B cell (primary cell): ENCODE results near the gene TMEM107. TPM values are rescaled to one million over a fixed set of nuclear protein-coding genes. Genes with fewer than 3 reads are reported as not detected.

Experiments used
- ATAC-seq: fragments of 200-7000 bp; cut with Tn5 transposase; one replicate; pipeline ENCODE4 v1.10.0; 2021; ENCODE audit warnings: low read depth, mild to moderate bottlenecking, moderate number of reproducible peaks, moderate library complexity
- CTCF ChIA-PET: fragments of 350-600 bp; sonication (Branson Sonifier 250); formaldehyde crosslinking; loops from one replicate; lab custom pipeline; 2021; ENCODE audit warnings: antibody characterized with exemption, inconsistent platforms; lab: Charles Lee
- POLR2A ChIA-PET: fragments of 350-600 bp; sonication (Branson Sonifier 250); formaldehyde crosslinking; loops from one replicate; lab custom pipeline; 2021; ENCODE audit warnings: antibody characterized with exemption; lab: Charles Lee
- DNase-seq: peaks from one replicate; pipeline ENCODE4 v3.0.0; 2013
- H2AFZ ChIP-seq: 2 replicates; pipeline ENCODE4 v1.6.1; 2012; ENCODE audit warnings: mild to moderate bottlenecking, low read depth, low read length; ENCODE audit not compliant: insufficient read depth, poor library complexity, severe bottlenecking
- H3K27ac ChIP-seq, 2 donors: 1 replicate in 1 of 2; 2 replicates in 1 of 2; pipeline ENCODE4 v1.5.1; 2012 to 2013; ENCODE audit warnings: low read length in 2 of 2, mild to moderate bottlenecking in 2 of 2, moderate library complexity in 1 of 2
- H3K27me3 ChIP-seq, 4 experiments: fragments of 200-600 bp in 1 of 4; sonication (generic) in 1 of 4; replicated peaks in 1 of 4; 1 replicate in 2 of 4; 2 replicates in 2 of 4; pipeline versions ENCODE4 v1.6.1 to v1.7.0; 2013 to 2016; ENCODE audit warnings: low read length in 3 of 4, mild to moderate bottlenecking in 2 of 4, mixed read lengths in 1 of 4, moderate library complexity in 1 of 4; ENCODE audit not compliant: insufficient read depth in 4 of 4, control insufficient read depth in 3 of 4; ENCODE audit errors: control extremely low read depth in 1 of 4
- H3K36me3 ChIP-seq, 2 experiments: replicated peaks in 1 of 2; 1 replicate in 1 of 2; 2 replicates in 1 of 2; pipeline versions ENCODE4 v1.6.1 to v1.7.1; 2013; ENCODE audit warnings: low read length in 1 of 2; ENCODE audit not compliant: insufficient read depth in 2 of 2, control insufficient read depth in 1 of 2; ENCODE audit errors: control extremely low read depth in 1 of 2, extremely low read depth in 1 of 2
- H3K4me1 ChIP-seq, 2 donors: fragments of 200-600 bp in 1 of 2; sonication (generic) in 1 of 2; 1 replicate in 1 of 2; 2 replicates in 1 of 2; pipeline versions ENCODE4 v1.5.1 to v1.6.1; 2013 to 2017; ENCODE audit warnings: low read length in 2 of 2; ENCODE audit not compliant: control insufficient read depth in 2 of 2, insufficient read depth in 2 of 2
- H3K4me2 ChIP-seq: replicated peaks from 2 replicates; pipeline ENCODE3; 2012; ENCODE audit warnings: mild to moderate bottlenecking, low read depth, low read length; ENCODE audit not compliant: poor library complexity, severe bottlenecking
- H3K4me3 ChIP-seq, 5 experiments: fragments of 200-600 bp in 1 of 5; sonication (generic) in 1 of 5; 1 replicate in 3 of 5; 2 replicates in 2 of 5; pipeline versions ENCODE4 v1.5.1 to v1.7.0; 2011 to 2016; ENCODE audit warnings: low read length in 4 of 5, mild to moderate bottlenecking in 4 of 5, low read depth in 2 of 5, control low read depth in 1 of 5, moderate library complexity in 1 of 5; ENCODE audit not compliant: insufficient read depth in 1 of 5; ENCODE audit errors: control extremely low read depth in 1 of 5, extremely low read depth in 1 of 5
- H3K79me2 ChIP-seq: fragments of 200-600 bp; sonication (generic); one replicate; pipeline ENCODE4 v1.6.0; 2016; ENCODE audit warnings: low read length; ENCODE audit not compliant: control insufficient read depth, insufficient read depth
- H3K9ac ChIP-seq: fragments of 200-600 bp; sonication (generic); 2 replicates; pipeline ENCODE4 v1.6.1; 2017; ENCODE audit warnings: mild to moderate bottlenecking, low read length, moderate library complexity
- H3K9me3 ChIP-seq, 3 donors: one replicate each; pipeline versions ENCODE4 v1.6.1 to v1.7.1; 2013; ENCODE audit warnings: low read length in 2 of 3; ENCODE audit not compliant: control insufficient read depth in 2 of 3, insufficient read depth in 1 of 3; ENCODE audit errors: control extremely low read depth in 1 of 3
- H4K20me1 ChIP-seq: 2 replicates; pipeline ENCODE4 v1.6.0; 2012; ENCODE audit warnings: mild to moderate bottlenecking, low read length; ENCODE audit not compliant: insufficient read depth, control insufficient read depth, poor library complexity, severe bottlenecking
- H3K27ac Mint-ChIP-seq: one replicate; pipeline ENCODE4 v1.8.0; 2021; ENCODE audit warnings: mixed read lengths
- H3K27me3 Mint-ChIP-seq: one replicate; pipeline ENCODE4 v1.8.0; 2021; ENCODE audit warnings: mixed read lengths
- H3K4me1 Mint-ChIP-seq: one replicate; pipeline ENCODE4 v1.8.0; 2021; ENCODE audit warnings: mixed read lengths
- H3K4me3 Mint-ChIP-seq: one replicate; pipeline ENCODE4 v1.8.0; 2021; ENCODE audit warnings: mixed read lengths
- H3K9me3 Mint-ChIP-seq: one replicate; pipeline ENCODE4 v1.8.0; 2022; ENCODE audit warnings: mixed read lengths; ENCODE audit not compliant: insufficient read depth
- CTCF ChIP-seq: fragments of 200-600 bp; IDR thresholded peaks from one replicate; pipeline ENCODE4 v1.8.0; 2022; ENCODE audit warnings: antibody characterized with exemption, mild to moderate bottlenecking
- EZH2 ChIP-seq: IDR thresholded peaks from 2 replicates; pipeline ENCODE4 v1.6.1; 2012; ENCODE audit warnings: borderline replicate concordance, low read depth, mild to moderate bottlenecking, moderate library complexity, low read length; ENCODE audit not compliant: insufficient read depth, poor library complexity, severe bottlenecking
- WGBS: methylation state at CpG from one replicate; pipeline ENCODE4 v1.1.5; 2013; ENCODE audit warnings: missing lambda C conversion rate; ENCODE audit not compliant: insufficient coverage; 5-methylcytosine and 5-hydroxymethylcytosine counted together
- intact Hi-C: fragments of 100-400 bp; cut with micrococcal nuclease; formaldehyde crosslinking; loops from one replicate; pipeline ENCODE4 v1.10.0; 2022
- polyA plus RNA-seq: library from polyadenylated mRNA; depleted of rRNA; stranded (reverse); fragments of >200 nt; gene quantifications from 2 replicates; pipeline ENCODE4 v1.2.3, GENCODE V29; 2012
- total RNA-seq, 2 donors: library from RNA; stranded (reverse); fragments of 120-200 nt in 1 of 2; gene quantifications; 1 replicate in 1 of 2; 2 replicates in 1 of 2; pipeline versions ENCODE4 v1.2.3 to v1.2.4, GENCODE V29; 2013 to 2022

The TMEM107 gene
- total and polyA plus RNA-seq, 2 donors (not counting 1 experiment from before 2014, with no cell fraction given) = 13.3 to 30.3 TPM

GRCh38 chr17:8187517-8188262 is 11.5 kb upstream of the TMEM107 start:
- WGBS = 0% methylated on average over 18 of the region's 25 CpGs
- ChIA-PET CTCF (interaction anchor here (0.7 to 7.6 kb wide), 18 partner anchors 9 to 113 kb away, joined by 3 to 86 read pairs (median 6); partner anchors contain the start of genes CTC1, RANGRF, SLC25A35 and TMEM107), POLR2A (interaction anchor here (0.6 to 7.8 kb wide), 10 partner anchors 12 to 107 kb away, joined by 3 to 118 read pairs (median 14); partner anchors contain the start of genes CTC1, PFAS, RANGRF and SLC25A35)
- Histone ChIP-seq H3K36me3 (no peaks in the 10 kb centered on the region), H3K4me3 (peak overlapping the region; percentile 68 to 87 (median 85)), H3K27me3 (no peaks in the 10 kb centered on the region), H3K27ac (peak overlapping the region; percentile 70 to 89), H3K9me3 (no peaks in the 10 kb centered on the region), H3K4me1 (peaks cover 35 to 51% of the 10 kb centered on the region in 2 donors), H4K20me1 (peaks cover 17% of the 10 kb centered on the region), H3K9ac (peak overlapping the region; percentile 97), H2AFZ (no peak overlapping the region), H3K4me2 (peak overlapping the region; percentile 92), H3K79me2 (no peaks in the 10 kb centered on the region)
- Mint-ChIP-seq H3K4me3 (no peak overlapping the region), H3K9me3 (no peaks in the 10 kb centered on the region), H3K27ac (no peak overlapping the region), H3K27me3 (no peaks in the 10 kb centered on the region), H3K4me1 (peaks cover 17% of the 10 kb centered on the region)
- TF ChIP-seq EZH2 (no peak), CTCF (no peak)
- intact Hi-C loops = loop anchor here (1.0 kb wide), 6 partner anchors 23 to 113 kb away; partner anchors contain the start of gene AURKB
- ATAC-seq = peak; percentile 25
- DNase-seq = peak; percentile 95
